ENCODE results near the gene P2RX3.

P2RX3 gene

DNA sequence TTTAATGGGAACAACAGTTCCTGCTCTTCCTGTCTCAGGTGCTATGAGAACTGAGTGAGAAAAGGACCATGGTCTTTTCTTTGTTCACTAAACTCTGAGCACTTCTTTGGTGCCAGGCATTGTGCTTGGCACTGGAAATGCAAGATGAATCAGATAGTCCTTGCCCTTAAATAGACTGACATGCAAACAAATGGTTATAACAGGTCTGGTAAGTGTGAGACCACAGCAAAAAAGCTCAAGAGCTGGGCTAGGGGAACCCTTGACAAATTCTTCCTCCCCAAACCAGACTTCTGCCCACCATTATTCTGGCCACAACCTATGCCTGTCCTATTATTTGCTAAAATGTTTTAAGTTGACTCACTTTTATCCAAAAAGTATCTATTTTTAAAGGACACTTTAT lies 83.7 kb downstream of the P2RX3 start:
- TF ChIP-seq POLR2AphosphoS5 (IDR thresholded peaks at IDR 0.05; ENCODE audit: low read depth, low read length) (no peak), FOXP2 (optimal IDR thresholded peaks at IDR 0.05; ENCODE audit: borderline replicate concordance, extremely low read depth, extremely low read length, insufficient read depth) (no peak)

Measured in PFSK-1 (cell line).